ENCODE measurements around the gene WFDC8.

Gene WFDC8

DNA sequence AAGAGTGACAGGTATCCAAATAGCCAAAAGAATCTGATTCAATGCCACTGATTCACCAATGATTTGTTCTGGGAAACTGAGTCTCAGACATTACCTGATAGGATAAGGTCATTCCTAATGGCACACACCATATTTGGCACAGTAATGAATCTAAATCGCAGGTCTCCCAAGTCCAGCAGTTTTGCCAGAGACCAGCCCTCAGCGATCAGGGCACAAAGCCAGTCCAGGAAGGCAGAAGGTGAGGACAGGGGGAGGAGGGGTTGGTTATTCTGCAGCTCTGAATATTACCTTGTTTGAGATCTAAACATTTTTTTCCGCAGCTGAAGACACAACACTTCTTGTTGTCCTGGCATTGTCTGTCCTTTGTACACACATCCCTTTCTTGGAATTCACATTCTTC, 33.7 kb downstream of the WFDC8 start:
- Histone ChIP-seq H3K27me3 (ENCODE audit: insufficient read depth, low read length) (no peaks in the 10 kb centered on the region), H3F3A (ENCODE audit: insufficient read depth, low read length) (no peaks in the 10 kb centered on the region), H4K20me1 (ENCODE audit: insufficient read depth, low read length) (no peaks in the 10 kb centered on the region), H3K4me1 (ENCODE audit: insufficient read depth, low read length, severe bottlenecking) (no peaks in the 10 kb centered on the region), H3K9me2 (ENCODE audit: low read depth, low read length) (no peaks in the 10 kb centered on the region), H3K4me3 (ENCODE audit: low read depth, low read length, poor library complexity, severe bottlenecking) (no peak overlapping the region), H2AFZ (ENCODE audit: low read length) (no peak overlapping the region), H3K9me3 (ENCODE audit: low read length) (no peaks in the 10 kb centered on the region), H3K9ac (ENCODE audit: low read length) (no peak overlapping the region), H3K27ac (ENCODE audit: low read depth, low read length, poor library complexity, severe bottlenecking) (no peak overlapping the region), H3K36me3 (ENCODE audit: insufficient read depth, low read length) (no peaks in the 10 kb centered on the region), H3K79me2 (ENCODE audit: insufficient read depth, low read length) (no peaks in the 10 kb centered on the region), H3K4me2 (ENCODE audit: low read length) (no peak overlapping the region)
- no peak for TF ChIP-seq EZH2 (IDR thresholded peaks at IDR 0.05; ENCODE audit: borderline replicate concordance, low read length)
- TF ChIP-seq, protein P1, sequence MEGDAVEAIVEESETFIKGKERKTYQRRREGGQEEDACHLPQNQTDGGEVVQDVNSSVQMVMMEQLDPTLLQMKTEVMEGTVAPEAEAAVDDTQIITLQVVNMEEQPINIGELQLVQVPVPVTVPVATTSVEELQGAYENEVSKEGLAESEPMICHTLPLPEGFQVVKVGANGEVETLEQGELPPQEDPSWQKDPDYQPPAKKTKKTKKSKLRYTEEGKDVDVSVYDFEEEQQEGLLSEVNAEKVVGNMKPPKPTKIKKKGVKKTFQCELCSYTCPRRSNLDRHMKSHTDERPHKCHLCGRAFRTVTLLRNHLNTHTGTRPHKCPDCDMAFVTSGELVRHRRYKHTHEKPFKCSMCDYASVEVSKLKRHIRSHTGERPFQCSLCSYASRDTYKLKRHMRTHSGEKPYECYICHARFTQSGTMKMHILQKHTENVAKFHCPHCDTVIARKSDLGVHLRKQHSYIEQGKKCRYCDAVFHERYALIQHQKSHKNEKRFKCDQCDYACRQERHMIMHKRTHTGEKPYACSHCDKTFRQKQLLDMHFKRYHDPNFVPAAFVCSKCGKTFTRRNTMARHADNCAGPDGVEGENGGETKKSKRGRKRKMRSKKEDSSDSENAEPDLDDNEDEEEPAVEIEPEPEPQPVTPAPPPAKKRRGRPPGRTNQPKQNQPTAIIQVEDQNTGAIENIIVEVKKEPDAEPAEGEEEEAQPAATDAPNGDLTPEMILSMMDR (IDR thresholded peaks at IDR 0.05; ENCODE audit: low read length), result no peak

DNA sequence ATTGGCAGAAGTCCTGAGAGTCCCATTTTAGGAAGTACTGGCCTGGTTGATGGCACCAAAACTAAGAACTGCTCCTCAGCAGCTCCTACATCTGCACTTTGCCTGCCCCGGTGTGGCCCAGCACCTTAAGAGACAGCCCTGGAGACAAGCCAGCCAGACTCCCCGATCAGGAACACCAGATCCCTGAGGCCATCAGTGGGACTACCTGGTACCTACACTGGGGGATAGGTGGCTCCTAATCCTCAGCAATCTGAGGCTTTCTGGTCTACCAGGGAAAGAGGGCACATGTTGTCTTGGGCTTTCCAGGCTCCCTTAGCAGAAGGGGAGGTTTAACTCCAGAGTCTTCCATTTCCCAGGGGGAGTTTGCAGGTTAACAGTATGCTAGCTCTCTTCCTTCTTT, 39.7 kb downstream of the WFDC8 start, which contains the start of gene WFDC6:
Gene WFDC6 (minus strand): TSS at position 101 of the 400 bp plus-strand sequence. CDS start 75 bp downstream, at position 26.
- Histone ChIP-seq H4K20me1 (ENCODE audit: insufficient read depth, low read length) (no peaks in the 10 kb centered on the region), H3K9me3 (ENCODE audit: low read length) (no peaks in the 10 kb centered on the region), H3F3A (ENCODE audit: insufficient read depth, low read length) (no peaks in the 10 kb centered on the region), H2AFZ (ENCODE audit: low read length) (no peak within 1 kb of the TSS), H3K4me2 (ENCODE audit: low read length) (no peak within 1 kb of the TSS), H3K27ac (ENCODE audit: low read depth, low read length, poor library complexity, severe bottlenecking) (no peak within 1 kb of the TSS), H3K9me2 (ENCODE audit: low read depth, low read length) (no peaks in the 10 kb centered on the region), H3K79me2 (ENCODE audit: insufficient read depth, low read length) (no peaks in the 10 kb centered on the region), H3K4me1 (ENCODE audit: insufficient read depth, low read length, severe bottlenecking) (no peaks in the 10 kb centered on the region), H3K36me3 (ENCODE audit: insufficient read depth, low read length) (no peaks in the 10 kb centered on the region), H3K9ac (ENCODE audit: low read length) (no peak within 1 kb of the TSS), H3K4me3 (ENCODE audit: low read depth, low read length, poor library complexity, severe bottlenecking) (no peak within 1 kb of the TSS), H3K27me3 (ENCODE audit: insufficient read depth, low read length) (0 out of 2 replicates have a peak, but pooled peaks cover 3% of the 10 kb centered on the region)
- TF ChIP-seq, protein P1 (IDR thresholded peaks at IDR 0.05; ENCODE audit: low read length), result no peak
- no peak for TF ChIP-seq EZH2 (IDR thresholded peaks at IDR 0.05; ENCODE audit: borderline replicate concordance, low read length)

DNA sequence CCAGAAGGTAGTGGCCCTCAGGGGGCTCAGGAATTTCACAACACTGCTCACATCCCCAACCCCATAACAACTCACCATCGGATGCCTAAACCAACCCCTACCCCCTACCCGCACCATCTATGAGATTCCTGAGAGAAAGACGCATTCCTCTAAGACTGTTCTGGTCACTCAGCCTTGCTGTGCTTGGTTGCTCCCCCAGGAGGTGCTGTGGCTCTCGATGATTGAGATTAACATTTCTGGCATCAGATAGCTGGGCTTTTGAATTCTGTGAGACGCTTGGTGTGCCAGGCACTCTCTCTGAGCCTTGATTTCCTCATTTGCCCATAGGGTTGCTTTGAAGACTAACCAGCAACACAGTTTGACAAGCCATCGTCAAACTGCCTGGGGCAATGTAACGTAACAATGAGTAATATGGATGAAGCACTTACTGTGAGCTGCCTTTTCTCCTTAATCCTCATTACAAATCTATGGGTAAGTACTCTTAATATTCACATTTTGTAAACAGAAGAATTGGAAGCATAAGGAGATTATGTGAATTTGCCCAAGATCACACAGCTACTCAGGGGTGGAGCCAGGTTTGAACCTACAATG, 40.8 kb downstream of the WFDC8 start:
- Histone ChIP-seq H3K79me2 (ENCODE audit: insufficient read depth, low read length) (no peaks in the 10 kb centered on the region), H3K4me3 (ENCODE audit: low read depth, low read length, poor library complexity, severe bottlenecking) (no peak overlapping the region), H3F3A (ENCODE audit: insufficient read depth, low read length) (no peaks in the 10 kb centered on the region), H3K4me2 (ENCODE audit: low read length) (no peak overlapping the region), H3K27me3 (ENCODE audit: insufficient read depth, low read length) (0 out of 2 replicates have a peak, but pooled peaks cover 3% of the 10 kb centered on the region), H3K4me1 (ENCODE audit: insufficient read depth, low read length, severe bottlenecking) (no peaks in the 10 kb centered on the region), H3K36me3 (ENCODE audit: insufficient read depth, low read length) (no peaks in the 10 kb centered on the region), H3K9me2 (ENCODE audit: low read depth, low read length) (no peaks in the 10 kb centered on the region), H2AFZ (ENCODE audit: low read length) (no peak overlapping the region), H3K9ac (ENCODE audit: low read length) (no peak overlapping the region), H4K20me1 (ENCODE audit: insufficient read depth, low read length) (no peaks in the 10 kb centered on the region), H3K27ac (ENCODE audit: low read depth, low read length, poor library complexity, severe bottlenecking) (no peak overlapping the region), H3K9me3 (ENCODE audit: low read length) (no peaks in the 10 kb centered on the region)
- TF ChIP-seq, protein P1 (IDR thresholded peaks at IDR 0.05; ENCODE audit: low read length), result peak; percentile 10; the same call in 1 of the 2 replicates
- TF ChIP-seq EZH2 (IDR thresholded peaks at IDR 0.05; ENCODE audit: borderline replicate concordance, low read length), result no peak
